Skeletal muscle satellite cell (primary cell): Measurements from ENCODE around the gene PIK3R1.

ENCODE experiments used
- H3K27me3 ChIP-seq: 2 replicates; pipeline ENCODE4 v1.7.0; 2013; ENCODE audit warnings: low read length; ENCODE audit not compliant: control insufficient read depth, insufficient read depth
- H3K36me3 ChIP-seq: 2 replicates; pipeline ENCODE4 v1.7.0; 2013; ENCODE audit warnings: mild to moderate bottlenecking, control low read depth, low read length; ENCODE audit not compliant: insufficient read depth
- H3K4me1 ChIP-seq: 2 replicates; pipeline ENCODE4 v1.7.0; 2013; ENCODE audit warnings: low read length; ENCODE audit not compliant: control insufficient read depth, insufficient read depth
- H3K4me2 ChIP-seq: 2 replicates; pipeline ENCODE4 v1.7.0; 2013; ENCODE audit warnings: mild to moderate bottlenecking, low read length
- H3K4me3 ChIP-seq: 2 replicates; pipeline ENCODE4 v1.7.0; 2013; ENCODE audit warnings: low read length
- H3K9ac ChIP-seq: 2 replicates; pipeline ENCODE4 v1.7.0; 2013; ENCODE audit warnings: mild to moderate bottlenecking, low read depth, low read length, moderate library complexity
- H3K9me3 ChIP-seq: replicated peaks from 2 replicates; pipeline ENCODE4 v1.7.0; 2013; ENCODE audit warnings: mild to moderate bottlenecking, control low read depth, low read length

Gene PIK3R1

GRCh38 chr5:68320413-68320986, 104.9 kb downstream of the PIK3R1 start:
- Histone ChIP-seq H3K9me3 (no peaks in the 10 kb centered on the region), H3K36me3 (no peaks in the 10 kb centered on the region), H3K4me2 (no peak overlapping the region), H3K9ac (no peak overlapping the region), H3K27me3 (no peaks in the 10 kb centered on the region), H3K4me3 (no peak overlapping the region), H3K4me1 (peaks cover 22% of the 10 kb centered on the region)

DNA sequence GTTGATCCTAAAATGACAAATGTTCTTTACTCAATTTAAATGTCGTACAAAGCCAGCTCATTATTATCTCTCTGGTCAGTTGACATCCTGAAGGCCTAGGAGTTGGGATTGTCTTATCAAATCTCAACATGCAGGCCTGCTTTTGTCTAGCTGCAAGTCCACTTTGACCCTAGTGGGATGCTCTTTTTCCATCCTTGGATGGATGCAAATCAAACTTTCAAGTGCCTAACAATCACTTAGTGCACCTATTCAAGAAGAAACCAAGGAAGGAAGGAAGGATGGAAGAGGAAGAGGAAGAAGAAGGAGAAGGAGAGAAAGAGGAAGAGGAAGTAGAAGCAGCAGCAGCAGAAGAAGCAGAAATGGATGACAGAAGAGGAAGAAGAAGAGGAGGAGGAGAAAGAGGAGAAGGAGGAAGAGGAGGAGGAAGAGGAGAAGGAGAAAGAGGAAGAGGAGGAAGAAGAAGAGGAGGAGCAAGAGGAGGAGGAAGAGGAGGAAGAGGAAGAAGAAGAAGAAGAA, 109.6 kb downstream of the PIK3R1 start:
- no peaks in the 10 kb centered on the region for H3K9me3 ChIP-seq
- H3K4me3 ChIP-seq, result no peak overlapping the region
- no peak overlapping the region for H3K4me2 ChIP-seq
- H3K9ac ChIP-seq, result no peak overlapping the region
- no peaks in the 10 kb centered on the region for H3K27me3 ChIP-seq
- no peaks in the 10 kb centered on the region for H3K36me3 ChIP-seq
- H3K4me1 ChIP-seq, result peaks cover 7% of the 10 kb centered on the region

- no peak overlapping the region for H3K4me3 ChIP-seq
- no peak overlapping the region for H3K9ac ChIP-seq
- H3K4me1 ChIP-seq, result peaks cover 42% of the 10 kb centered on the region
- H3K27me3 ChIP-seq, result no peaks in the 10 kb centered on the region
- no peaks in the 10 kb centered on the region for H3K9me3 ChIP-seq
- no peaks in the 10 kb centered on the region for H3K36me3 ChIP-seq
- no peak overlapping the region for H3K4me2 ChIP-seq
Observed at GRCh38 chr5:68329554-68330255, 114.1 kb downstream of the PIK3R1 start.

- H3K27me3 ChIP-seq, result no peaks in the 10 kb centered on the region
- no peak overlapping the region for H3K9ac ChIP-seq
- H3K4me1 ChIP-seq, result peaks cover 45% of the 10 kb centered on the region
- H3K9me3 ChIP-seq, result no peaks in the 10 kb centered on the region
- no peak overlapping the region for H3K4me3 ChIP-seq
- no peak overlapping the region for H3K4me2 ChIP-seq
- no peaks in the 10 kb centered on the region for H3K36me3 ChIP-seq
Observed at GRCh38 chr5:68330574-68330973, 115.0 kb downstream of the PIK3R1 start.

DNA sequence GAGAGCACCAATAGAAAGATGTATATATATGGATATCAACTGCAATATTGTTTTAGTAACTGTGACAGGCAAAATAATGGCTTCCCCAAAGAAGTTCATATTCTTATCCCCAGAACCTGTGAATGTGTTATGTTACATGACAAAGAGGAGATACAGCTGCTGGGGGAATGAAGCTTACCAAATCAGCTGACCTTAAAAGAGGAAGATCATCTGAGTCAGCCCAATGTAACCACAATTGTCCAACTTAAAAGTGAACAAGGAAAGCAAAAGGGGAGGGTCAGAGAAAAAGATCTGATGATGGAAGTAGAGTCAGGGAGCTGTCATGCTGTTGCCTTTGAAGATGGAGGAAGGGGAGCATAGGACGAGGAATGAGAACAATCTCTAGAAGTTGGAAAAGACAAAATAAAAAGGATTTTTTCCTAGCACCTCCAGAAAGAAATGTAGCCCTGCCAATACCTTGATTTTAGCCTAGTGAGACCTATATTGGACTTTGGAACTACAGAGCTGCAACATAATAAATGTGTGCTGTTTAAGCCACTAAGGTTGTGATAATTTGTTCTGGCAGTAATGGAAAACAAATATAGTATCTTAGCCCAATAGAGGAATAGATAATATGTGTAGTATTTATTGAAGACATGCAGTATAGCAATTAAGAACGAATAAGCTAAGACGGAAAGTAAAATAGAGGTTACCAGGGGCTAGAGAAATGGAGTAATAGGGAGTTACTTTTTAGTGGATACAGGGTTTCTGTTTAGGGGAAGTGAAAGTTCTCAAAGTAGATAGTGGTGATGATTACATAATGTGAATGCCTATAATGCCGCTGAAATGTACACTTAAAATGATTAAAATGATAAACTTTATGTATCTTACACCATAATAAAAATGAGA, 115.9 kb downstream of the PIK3R1 start:
- no peak overlapping the region for H3K4me3 ChIP-seq
- H3K27me3 ChIP-seq, result no peaks in the 10 kb centered on the region
- H3K9ac ChIP-seq, result no peak overlapping the region

DNA sequence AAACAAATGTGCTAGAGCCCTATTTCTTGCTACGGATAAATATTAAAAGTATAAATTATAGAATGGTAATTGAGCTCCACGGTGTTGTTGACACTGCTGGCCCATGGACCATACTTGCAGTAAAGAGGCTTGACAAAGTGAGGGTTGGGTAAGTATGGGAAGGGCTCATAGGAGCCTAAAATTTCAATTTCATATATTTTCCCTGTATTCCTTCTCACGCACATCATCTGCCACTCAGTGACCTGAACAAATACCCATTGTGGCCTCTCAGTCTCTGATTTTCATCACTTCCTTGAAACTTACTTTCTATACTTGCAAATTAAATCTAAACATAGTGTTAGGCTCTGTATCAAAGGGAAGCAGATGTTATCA, 116.5 kb downstream of the PIK3R1 start:
- no peaks in the 10 kb centered on the region for H3K36me3 ChIP-seq
- H3K9me3 ChIP-seq, result no peaks in the 10 kb centered on the region
- H3K4me3 ChIP-seq, result no peak overlapping the region
- no peak overlapping the region for H3K9ac ChIP-seq
- H3K27me3 ChIP-seq, result no peaks in the 10 kb centered on the region
- no peak overlapping the region for H3K4me2 ChIP-seq
- peaks cover 45% of the 10 kb centered on the region for H3K4me1 ChIP-seq

More for the DNA sequence above, 115.9 kb downstream of the PIK3R1 start:
- no peak overlapping the region for H3K4me2 ChIP-seq
- no peaks in the 10 kb centered on the region for H3K36me3 ChIP-seq
- H3K4me1 ChIP-seq, result peaks cover 45% of the 10 kb centered on the region
- no peaks in the 10 kb centered on the region for H3K9me3 ChIP-seq

DNA sequence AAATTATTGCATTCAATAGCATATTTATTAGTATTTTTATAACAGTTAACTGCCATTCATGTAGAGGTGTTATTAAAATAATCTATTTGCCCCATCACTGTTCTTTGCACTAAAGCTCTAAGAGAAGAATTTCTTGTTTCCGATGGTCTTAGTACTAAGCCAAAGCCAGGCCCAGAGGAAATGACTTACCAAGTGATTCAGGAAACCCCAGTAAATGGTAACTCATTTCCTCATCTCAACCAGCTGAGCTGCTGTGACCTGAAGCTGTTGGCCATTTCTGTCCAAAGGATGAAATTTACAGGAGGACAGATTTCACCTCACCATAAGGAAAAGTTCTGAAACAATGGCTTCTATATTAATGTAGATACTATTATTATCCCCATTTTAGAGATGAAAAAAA, 117.0 kb downstream of the PIK3R1 start:
- Histone ChIP-seq H3K4me1 (peaks cover 45% of the 10 kb centered on the region), H3K4me2 (no peak overlapping the region), H3K4me3 (no peak overlapping the region), H3K27me3 (no peaks in the 10 kb centered on the region), H3K36me3 (no peaks in the 10 kb centered on the region), H3K9ac (no peak overlapping the region), H3K9me3 (no peaks in the 10 kb centered on the region)

DNA sequence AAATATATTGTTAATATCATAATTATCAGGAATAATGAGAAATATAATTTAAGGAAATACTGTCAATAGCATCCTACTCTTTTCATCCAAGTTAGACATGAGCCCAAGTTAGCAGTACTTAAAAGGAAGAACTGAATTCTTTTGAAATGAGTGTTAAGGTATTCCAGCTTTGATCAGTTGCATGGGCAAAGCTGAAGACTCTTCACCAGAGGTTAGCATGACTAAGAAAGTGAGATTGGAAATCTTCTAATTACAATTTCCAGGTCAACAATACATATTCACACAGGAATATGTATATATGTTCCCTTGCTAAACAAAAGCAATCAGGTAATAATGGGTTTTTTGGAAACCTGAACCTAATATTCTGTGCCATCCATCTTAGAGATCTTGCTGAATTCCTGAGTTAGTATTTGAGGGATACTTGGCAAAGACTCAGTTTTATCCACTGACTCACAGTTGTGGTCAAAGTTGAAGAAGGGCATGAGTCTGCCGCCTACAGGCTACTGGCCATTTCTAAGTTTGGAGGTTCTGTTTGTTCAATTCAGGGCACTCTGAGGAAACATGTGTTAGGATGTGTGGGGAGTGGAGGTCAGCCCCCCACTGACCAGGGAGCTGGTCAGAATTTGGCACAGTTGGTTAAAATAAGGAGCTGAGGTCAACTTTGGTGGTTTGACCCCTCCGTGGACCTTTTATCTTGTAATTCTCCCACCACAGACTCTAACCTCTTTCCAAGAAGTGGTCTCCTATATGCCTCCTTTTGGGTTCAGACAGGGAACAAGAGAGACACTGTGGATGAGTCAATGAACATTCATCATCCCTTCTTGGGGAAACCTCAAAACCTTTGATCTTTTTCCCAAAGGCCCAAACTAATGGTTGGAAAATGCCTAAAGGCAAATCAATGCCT, 118.3 kb downstream of the PIK3R1 start:
- no peaks in the 10 kb centered on the region for H3K27me3 ChIP-seq
- no peak overlapping the region for H3K9ac ChIP-seq
- no peaks in the 10 kb centered on the region for H3K9me3 ChIP-seq
- no peaks in the 10 kb centered on the region for H3K36me3 ChIP-seq
- peaks cover 45% of the 10 kb centered on the region for H3K4me1 ChIP-seq
- no peak overlapping the region for H3K4me3 ChIP-seq
- peak overlapping the region; percentile 41 for H3K4me2 ChIP-seq

DNA sequence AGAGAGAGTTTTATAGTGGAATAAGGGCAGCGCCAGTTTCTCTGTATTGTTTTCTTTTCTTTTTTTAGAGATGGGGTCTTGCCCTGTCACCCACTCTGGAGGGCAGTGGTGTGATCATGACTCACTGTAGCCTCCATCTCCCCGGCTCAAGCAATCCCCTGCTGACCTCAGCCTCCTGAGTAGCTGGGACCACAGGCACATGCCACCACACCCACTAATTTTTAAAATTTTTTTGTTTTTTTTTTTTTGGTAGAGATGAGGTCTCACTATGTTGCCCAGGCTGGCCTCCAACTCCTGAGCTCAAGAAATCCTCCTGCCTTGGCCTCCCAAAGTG, 119.0 kb downstream of the PIK3R1 start:
- Histone ChIP-seq H3K36me3 (no peaks in the 10 kb centered on the region), H3K9me3 (no peaks in the 10 kb centered on the region), H3K27me3 (no peaks in the 10 kb centered on the region), H3K4me3 (no peak overlapping the region), H3K4me1 (peaks cover 46% of the 10 kb centered on the region), H3K4me2 (no peak overlapping the region), H3K9ac (no peak overlapping the region)

DNA sequence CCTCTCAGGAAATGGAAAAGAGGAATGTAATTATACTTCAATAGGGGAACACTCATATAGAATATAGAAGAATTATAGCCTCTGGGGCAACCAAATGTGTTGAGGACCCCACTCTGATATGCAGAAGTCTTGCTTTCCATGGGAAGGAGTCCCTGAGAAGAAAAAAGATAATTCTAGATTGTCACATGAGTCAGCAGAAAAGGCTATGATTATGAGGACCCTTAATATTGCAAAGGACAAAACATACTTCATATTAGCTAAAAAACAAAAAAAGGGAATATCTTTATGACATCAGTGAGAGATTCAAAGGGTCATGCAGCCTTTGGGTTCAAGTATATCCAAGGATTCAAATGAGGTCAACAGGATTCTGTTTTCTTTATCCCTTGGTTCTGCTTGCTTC, 119.5 kb downstream of the PIK3R1 start:
- Histone ChIP-seq H3K27me3 (no peaks in the 10 kb centered on the region), H3K4me2 (no peak overlapping the region), H3K9ac (no peak overlapping the region), H3K9me3 (no peaks in the 10 kb centered on the region), H3K36me3 (no peaks in the 10 kb centered on the region), H3K4me1 (peaks cover 51% of the 10 kb centered on the region), H3K4me3 (no peak overlapping the region)

DNA sequence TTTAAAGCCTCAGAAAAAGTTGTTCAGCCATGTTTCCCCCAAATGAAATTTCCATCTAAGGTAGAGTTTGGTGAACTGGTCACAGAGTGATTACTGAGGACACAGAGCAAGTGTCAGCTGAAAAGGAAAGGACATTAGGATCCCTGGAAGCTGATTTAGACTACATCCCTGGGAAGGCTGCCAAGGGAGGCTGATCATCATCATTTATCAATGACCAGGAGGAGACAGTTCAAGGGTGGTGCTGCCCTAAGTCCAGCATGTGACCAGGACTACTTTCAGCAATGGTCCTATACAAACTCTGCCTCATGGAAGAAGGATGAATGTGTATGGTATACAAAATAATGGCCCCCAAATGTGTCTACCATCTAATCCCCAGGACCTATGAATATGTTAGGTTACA, 120.6 kb downstream of the PIK3R1 start:
- H3K4me2 ChIP-seq, result no peak overlapping the region
- H3K27me3 ChIP-seq, result no peaks in the 10 kb centered on the region
- peaks cover 45% of the 10 kb centered on the region for H3K4me1 ChIP-seq
- H3K4me3 ChIP-seq, result no peak overlapping the region
- H3K36me3 ChIP-seq, result no peaks in the 10 kb centered on the region
- H3K9ac ChIP-seq, result no peak overlapping the region
- H3K9me3 ChIP-seq, result no peaks in the 10 kb centered on the region
